HEK293 (cell line): Measurements from ENCODE around the gene CACNA1G.
A peak's percentile ranks its signal among the peaks of the same experiment; 100 is the strongest.

Experiments
- BCL11B ChIP-seq: fragments of 450-650 bp; formaldehyde crosslinking; IDR thresholded peaks from 2 replicates; pipeline ENCODE4 v1.5.1; 2016; ENCODE audit warnings: low read depth, missing biosample characterization, missing genetic modification characterization
- GFI1B ChIP-seq: fragments of 450-650 bp; formaldehyde crosslinking; IDR thresholded peaks from 2 replicates; pipeline ENCODE4 v1.5.1; 2016; ENCODE audit warnings: missing biosample characterization, missing genetic modification characterization
- GLIS2 ChIP-seq: fragments of 450-650 bp; formaldehyde crosslinking; IDR thresholded peaks from 2 replicates; pipeline ENCODE4 v1.5.1; 2016; ENCODE audit warnings: missing biosample characterization, missing genetic modification characterization
- MYNN ChIP-seq: fragments of 450-650 bp; formaldehyde crosslinking; IDR thresholded peaks from 2 replicates; pipeline ENCODE4 v1.5.1; 2016; ENCODE audit warnings: missing biosample characterization, missing genetic modification characterization, borderline replicate concordance
- PRDM1 ChIP-seq: fragments of 450-650 bp; formaldehyde crosslinking; IDR thresholded peaks from 2 replicates; pipeline ENCODE4; 2016; ENCODE audit warnings: missing biosample characterization, missing genetic modification characterization
- PRDM6 ChIP-seq: fragments of 450-650 bp; formaldehyde crosslinking; IDR thresholded peaks from 2 replicates; pipeline ENCODE4 v1.5.1; 2017; ENCODE audit warnings: missing biosample characterization, missing genetic modification characterization
- SP7 ChIP-seq: fragments of 450-650 bp; formaldehyde crosslinking; IDR thresholded peaks from 2 replicates; pipeline ENCODE4 v1.5.1; 2016; ENCODE audit warnings: missing biosample characterization, missing genetic modification characterization
- TSHZ1 ChIP-seq: fragments of 450-650 bp; formaldehyde crosslinking; IDR thresholded peaks from 2 replicates; pipeline ENCODE4 v1.5.1; 2016; ENCODE audit warnings: missing biosample characterization, missing genetic modification characterization, borderline replicate concordance
- WT1 ChIP-seq: fragments of 450-650 bp; formaldehyde crosslinking; IDR thresholded peaks from 2 replicates; pipeline ENCODE4 v1.5.1; 2016; ENCODE audit warnings: missing biosample characterization, missing genetic modification characterization
- ZNF140 ChIP-seq: fragments of 450-650 bp; formaldehyde crosslinking; IDR thresholded peaks from 2 replicates; pipeline ENCODE4 v1.5.1; 2016; ENCODE audit warnings: missing biosample characterization, missing genetic modification characterization
- ZNF16 ChIP-seq: fragments of 450-650 bp; formaldehyde crosslinking; IDR thresholded peaks from 2 replicates; pipeline ENCODE4 v1.5.1; 2016; ENCODE audit warnings: low read depth, missing biosample characterization, missing genetic modification characterization
- ZNF19 ChIP-seq: fragments of 450-650 bp; formaldehyde crosslinking; IDR thresholded peaks from 2 replicates; pipeline ENCODE4; 2016; ENCODE audit warnings: missing biosample characterization, missing genetic modification characterization, low read depth
- ZNF266 ChIP-seq: fragments of 450-650 bp; formaldehyde crosslinking; IDR thresholded peaks from 2 replicates; pipeline ENCODE4 v1.5.1; 2016; ENCODE audit warnings: missing biosample characterization, missing genetic modification characterization, low read depth
- ZNF280C ChIP-seq: fragments of 450-650 bp; formaldehyde crosslinking; IDR thresholded peaks from 2 replicates; pipeline ENCODE4 v1.5.1; 2016; ENCODE audit warnings: missing biosample characterization, missing genetic modification characterization
- ZNF341 ChIP-seq: fragments of 450-650 bp; formaldehyde crosslinking; IDR thresholded peaks from 2 replicates; pipeline ENCODE4; 2016; ENCODE audit warnings: low read depth, missing biosample characterization, missing genetic modification characterization
- ZNF398 ChIP-seq: fragments of 450-650 bp; formaldehyde crosslinking; IDR thresholded peaks from 2 replicates; pipeline ENCODE4 v1.5.1; 2017; ENCODE audit warnings: missing biosample characterization, missing genetic modification characterization
- ZNF521 ChIP-seq: fragments of 450-650 bp; formaldehyde crosslinking; IDR thresholded peaks from 2 replicates; pipeline ENCODE4 v1.5.1; 2017; ENCODE audit warnings: missing biosample characterization, mild to moderate bottlenecking, missing genetic modification characterization
- ZNF544 ChIP-seq: fragments of 450-650 bp; formaldehyde crosslinking; IDR thresholded peaks from 2 replicates; pipeline ENCODE4 v1.5.0; 2017; ENCODE audit warnings: missing biosample characterization, missing genetic modification characterization
- ZNF623 ChIP-seq: fragments of 450-650 bp; formaldehyde crosslinking; IDR thresholded peaks from 2 replicates; pipeline ENCODE4 v1.5.1; 2016; ENCODE audit warnings: missing biosample characterization, missing genetic modification characterization
- ZNF624 ChIP-seq: fragments of 450-650 bp; formaldehyde crosslinking; IDR thresholded peaks from 2 replicates; pipeline ENCODE4 v1.5.1; 2017; ENCODE audit warnings: missing biosample characterization, missing genetic modification characterization
- ZNF660 ChIP-seq: fragments of 450-650 bp; IDR thresholded peaks from 2 replicates; pipeline ENCODE4 v1.5.1; 2018; ENCODE audit warnings: missing biosample characterization, mild to moderate bottlenecking, missing genetic modification characterization
- ZNF768 ChIP-seq: fragments of 450-650 bp; formaldehyde crosslinking; IDR thresholded peaks from 2 replicates; pipeline ENCODE4 v1.5.1; 2018; ENCODE audit warnings: missing biosample characterization, mild to moderate bottlenecking, missing genetic modification characterization
- ZSCAN5A ChIP-seq: fragments of 450-650 bp; formaldehyde crosslinking; IDR thresholded peaks from 2 replicates; pipeline ENCODE4 v1.5.1; 2016; ENCODE audit warnings: missing biosample characterization, missing genetic modification characterization
- TF ChIP-seq, protein P1 (sequence below): IDR thresholded peaks from 2 replicates; pipeline ENCODE4 v1.6.1; 2011; ENCODE audit warnings: mild to moderate bottlenecking, low read depth, low read length, borderline replicate concordance
- TF ChIP-seq, protein P2 (sequence below): fragments of 450-650 bp; formaldehyde crosslinking; IDR thresholded peaks from 2 replicates; pipeline ENCODE4 v1.5.1; 2016; ENCODE audit warnings: missing biosample characterization, missing genetic modification characterization
- TF ChIP-seq, protein P3 (sequence below): fragments of 450-650 bp; formaldehyde crosslinking; IDR thresholded peaks from 2 replicates; pipeline ENCODE4 v1.5.1; 2016; ENCODE audit warnings: missing biosample characterization, missing genetic modification characterization

CACNA1G gene

GRCh38 chr17:50533720-50534148 lies 26.8 kb upstream of the CACNA1G start (continued):
- no peak for TF ChIP-seq ZNF623
- TF ChIP-seq ZNF266 (tag by site-specific recombination): no peak
- TF ChIP-seq WT1 (tag by site-specific recombination): peak; percentile 88
- TF ChIP-seq BCL11B: 0 out of 2 replicates have a peak, but pooled peaks have one; percentile 25
- TF ChIP-seq ZNF544 (tag by site-specific recombination): no peak
- no peak for TF ChIP-seq ZNF768 (tag by site-specific recombination)
- TF ChIP-seq, protein P1, sequence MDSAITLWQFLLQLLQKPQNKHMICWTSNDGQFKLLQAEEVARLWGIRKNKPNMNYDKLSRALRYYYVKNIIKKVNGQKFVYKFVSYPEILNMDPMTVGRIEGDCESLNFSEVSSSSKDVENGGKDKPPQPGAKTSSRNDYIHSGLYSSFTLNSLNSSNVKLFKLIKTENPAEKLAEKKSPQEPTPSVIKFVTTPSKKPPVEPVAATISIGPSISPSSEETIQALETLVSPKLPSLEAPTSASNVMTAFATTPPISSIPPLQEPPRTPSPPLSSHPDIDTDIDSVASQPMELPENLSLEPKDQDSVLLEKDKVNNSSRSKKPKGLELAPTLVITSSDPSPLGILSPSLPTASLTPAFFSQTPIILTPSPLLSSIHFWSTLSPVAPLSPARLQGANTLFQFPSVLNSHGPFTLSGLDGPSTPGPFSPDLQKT: no peak
- TF ChIP-seq MYNN (tag by site-specific recombination): no peak
- TF ChIP-seq ZNF140 (tag by site-specific recombination): no peak
- no peak for TF ChIP-seq GFI1B
- TF ChIP-seq SP7: peak; percentile 38
- no peak for TF ChIP-seq GLIS2 (tag by site-specific recombination)
- TF ChIP-seq ZNF19: no peak
- TF ChIP-seq PRDM1 (tag by site-specific recombination): no peak
- TF ChIP-seq PRDM6 (tag by site-specific recombination): no peak
- TF ChIP-seq, protein P2, sequence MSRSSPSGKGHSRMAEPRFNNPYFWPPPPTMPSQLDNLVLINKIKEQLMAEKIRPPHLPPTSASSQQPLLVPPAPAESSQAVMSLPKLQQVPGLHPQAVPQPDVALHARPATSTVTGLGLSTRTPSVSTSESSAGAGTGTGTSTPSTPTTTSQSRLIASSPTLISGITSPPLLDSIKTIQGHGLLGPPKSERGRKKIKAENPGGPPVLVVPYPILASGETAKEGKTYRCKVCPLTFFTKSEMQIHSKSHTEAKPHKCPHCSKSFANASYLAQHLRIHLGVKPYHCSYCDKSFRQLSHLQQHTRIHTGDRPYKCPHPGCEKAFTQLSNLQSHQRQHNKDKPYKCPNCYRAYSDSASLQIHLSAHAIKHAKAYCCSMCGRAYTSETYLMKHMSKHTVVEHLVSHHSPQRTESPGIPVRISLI: no peak
- TF ChIP-seq, protein P3, sequence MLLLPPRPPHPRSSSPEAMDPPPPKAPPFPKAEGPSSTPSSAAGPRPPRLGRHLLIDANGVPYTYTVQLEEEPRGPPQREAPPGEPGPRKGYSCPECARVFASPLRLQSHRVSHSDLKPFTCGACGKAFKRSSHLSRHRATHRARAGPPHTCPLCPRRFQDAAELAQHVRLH (tag by site-specific recombination): no peak
- no peak for TF ChIP-seq ZNF280C
- TF ChIP-seq TSHZ1 (tag by site-specific recombination): no peak
- TF ChIP-seq ZSCAN5A (tag by site-specific recombination): no peak
- no peak for TF ChIP-seq ZNF521 (tag by site-specific recombination)
- peak; percentile 54 for TF ChIP-seq ZNF398 (tag by site-specific recombination)
- TF ChIP-seq ZNF660 (tag by site-specific recombination): no peak
- peak; percentile 74; the same call in 1 of the 2 replicates for TF ChIP-seq ZNF341 (tag by site-specific recombination)
- TF ChIP-seq ZNF16 (tag by site-specific recombination): no peak
- no peak for TF ChIP-seq ZNF624 (tag by site-specific recombination)
